Measurements from ENCODE around the gene MYL4.
"Not testable (repeated sequence)": the region's sequence is repeated elsewhere in the genome, so short reads cannot be mapped to it uniquely, and the experiment has no call there.

The MYL4 gene

DNA sequence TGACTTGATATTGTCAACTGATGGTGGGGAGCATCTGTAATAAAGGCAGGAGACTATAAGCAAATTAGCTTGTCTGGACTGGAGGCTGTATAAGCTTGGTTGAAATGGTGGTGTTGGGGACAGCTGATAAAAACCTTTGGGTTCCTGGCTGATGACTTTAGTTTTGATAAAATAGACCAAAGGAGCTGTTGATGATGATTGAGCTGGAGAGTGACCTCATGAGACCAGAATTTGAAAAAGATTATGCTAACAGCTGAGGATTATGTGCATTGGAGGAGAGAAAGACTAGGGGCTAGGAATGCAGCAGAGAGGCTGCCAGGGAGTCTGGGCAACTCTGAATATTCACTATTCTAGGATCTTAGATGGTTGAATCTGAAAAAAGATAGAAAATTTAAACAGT, 11.3 kb upstream of the MYL4 start:
- no peak for DNase-seq

DNA sequence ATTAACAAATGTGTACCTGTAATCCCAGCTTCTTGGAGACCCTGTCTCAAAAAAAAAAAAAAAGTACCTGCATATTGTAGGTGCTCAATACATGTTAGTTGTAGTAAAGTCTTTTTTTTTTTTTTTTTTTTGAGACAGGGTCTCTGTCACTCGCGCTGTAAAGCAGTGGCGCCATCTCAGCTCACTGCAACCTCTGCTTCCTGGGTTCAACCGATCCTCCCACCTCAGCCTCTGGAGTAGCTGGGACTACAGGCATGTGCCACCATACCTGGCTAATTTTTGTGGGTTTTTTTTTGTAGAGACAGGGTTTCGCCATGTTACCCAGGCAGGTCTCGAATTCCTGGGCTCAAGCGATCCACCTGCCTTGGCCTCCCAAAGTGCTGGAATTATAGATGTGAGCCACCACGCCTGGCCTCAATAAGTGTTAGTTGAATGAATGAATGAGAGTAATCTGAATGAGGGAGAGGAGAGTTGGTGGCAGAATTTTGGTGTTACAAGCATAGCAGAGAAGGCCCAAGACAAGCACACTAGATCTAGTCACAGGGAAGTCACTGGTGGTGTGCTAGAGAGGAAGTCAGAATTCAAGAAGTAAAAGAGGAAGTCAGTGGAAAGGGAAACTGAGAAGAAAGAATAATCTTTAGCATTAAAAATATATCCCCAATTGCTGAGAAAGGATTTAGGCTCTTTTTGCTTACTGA, 9.4 kb upstream of the MYL4 start:
- peak in 1 of 2 donors; percentile 17 for DNase-seq

DNA sequence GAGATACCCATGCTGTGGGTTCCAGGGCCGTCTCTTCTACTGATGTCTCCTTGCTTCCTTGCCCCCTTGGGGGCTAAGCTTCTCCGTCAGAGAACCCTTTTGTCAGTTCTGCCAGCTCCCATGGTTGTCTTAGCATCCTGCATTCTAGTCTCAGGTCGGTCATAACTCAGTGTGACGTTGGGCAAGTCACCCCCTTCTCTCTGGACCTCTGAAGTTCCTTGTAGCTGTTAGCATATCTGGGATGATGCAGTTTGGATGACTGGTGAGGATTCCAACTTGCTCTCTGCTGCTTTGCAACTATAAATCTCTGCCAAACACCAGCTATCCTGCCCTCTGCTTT, 8.9 kb upstream of the MYL4 start:
- no peak for DNase-seq

DNA sequence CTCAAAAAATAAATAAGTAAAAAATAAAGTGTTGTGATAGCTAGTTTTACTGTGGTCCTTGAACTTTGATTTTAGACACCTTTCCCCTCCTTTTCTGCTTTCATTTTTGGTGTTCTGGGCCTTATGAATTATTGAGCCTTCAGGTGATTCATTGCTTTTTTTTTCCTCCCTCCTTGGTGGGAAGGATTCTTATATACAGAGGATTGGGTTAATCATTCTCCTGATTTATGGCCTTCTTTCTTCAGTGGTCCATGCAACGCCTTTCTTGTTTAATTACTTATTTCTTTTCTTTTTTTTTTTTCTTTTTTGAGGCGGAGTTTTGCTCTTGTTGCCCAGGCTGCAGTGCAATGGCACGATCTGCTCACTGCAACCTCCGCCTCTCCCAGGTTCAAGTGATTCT, 8.0 kb upstream of the MYL4 start:
- DNase-seq: no peak

DNA sequence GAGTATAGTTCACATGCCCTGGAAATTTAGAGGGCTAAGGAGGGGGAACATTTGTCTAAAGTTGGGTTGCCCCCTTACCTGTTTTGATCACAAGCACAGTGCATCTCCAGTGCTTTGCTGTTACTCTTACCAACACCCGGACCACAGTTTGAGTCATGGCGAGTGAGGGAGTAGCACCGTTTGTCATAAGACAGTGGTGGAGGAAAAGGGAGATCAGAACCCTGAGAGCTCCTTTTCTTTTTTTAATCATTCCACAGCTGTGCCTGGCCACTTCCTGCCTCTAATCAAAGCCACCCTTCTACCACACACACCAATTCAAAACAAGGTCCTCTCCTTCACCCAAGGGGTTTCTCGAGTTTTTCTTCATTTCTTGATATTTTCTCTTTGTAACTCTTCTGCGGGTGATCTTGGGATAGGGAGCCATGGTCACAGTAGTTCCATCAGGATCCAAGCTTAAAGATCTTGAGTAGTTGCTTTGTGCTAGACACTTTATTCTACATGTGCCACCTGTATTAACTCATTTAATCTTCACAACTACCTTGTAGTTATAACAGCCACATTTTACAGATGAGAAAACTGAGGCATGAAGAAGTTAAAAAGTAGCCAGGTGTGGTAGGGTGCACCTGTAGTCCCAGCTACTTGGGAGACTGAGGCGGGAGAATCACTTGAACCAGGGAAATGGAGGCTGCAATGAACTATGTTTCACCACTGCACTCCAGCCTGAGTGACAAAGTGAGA, 5.0 kb upstream of the MYL4 start:
- no peak for DNase-seq

DNA sequence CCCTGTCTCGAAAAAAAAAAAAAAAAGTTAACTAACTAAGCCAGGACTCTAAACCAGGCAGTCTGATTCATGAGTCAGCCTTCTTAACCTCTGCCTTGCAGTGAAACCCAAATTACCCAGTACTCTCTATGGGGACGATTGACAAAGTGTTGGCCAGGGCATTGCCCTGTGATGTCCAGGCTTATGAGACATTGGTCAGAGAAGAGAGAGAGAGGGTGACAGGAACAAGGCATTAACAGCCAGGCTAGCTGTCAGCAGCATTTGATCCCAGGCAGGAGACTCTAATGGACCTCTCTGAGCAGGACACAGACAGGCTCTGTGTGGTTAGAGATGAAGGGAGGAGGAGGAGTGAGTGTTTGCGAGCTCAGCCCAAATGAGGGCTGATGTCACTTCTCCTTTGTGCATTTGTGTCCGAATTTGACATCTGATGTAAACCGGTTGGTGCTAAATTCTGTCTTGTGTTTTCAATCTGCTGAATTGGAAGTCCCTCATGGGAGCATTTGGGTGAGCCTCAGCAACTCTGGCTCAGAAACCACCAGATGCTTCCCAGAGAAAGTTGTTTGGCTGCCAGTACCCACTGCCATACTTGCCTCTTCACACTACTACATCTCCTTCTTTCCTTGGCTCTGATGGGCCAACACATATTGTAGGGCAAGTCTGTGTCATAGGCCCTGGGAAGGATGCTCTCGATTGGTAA, 4.3 kb upstream of the MYL4 start:
- peak in 1 of 2 donors; percentile 37 for DNase-seq

DNA sequence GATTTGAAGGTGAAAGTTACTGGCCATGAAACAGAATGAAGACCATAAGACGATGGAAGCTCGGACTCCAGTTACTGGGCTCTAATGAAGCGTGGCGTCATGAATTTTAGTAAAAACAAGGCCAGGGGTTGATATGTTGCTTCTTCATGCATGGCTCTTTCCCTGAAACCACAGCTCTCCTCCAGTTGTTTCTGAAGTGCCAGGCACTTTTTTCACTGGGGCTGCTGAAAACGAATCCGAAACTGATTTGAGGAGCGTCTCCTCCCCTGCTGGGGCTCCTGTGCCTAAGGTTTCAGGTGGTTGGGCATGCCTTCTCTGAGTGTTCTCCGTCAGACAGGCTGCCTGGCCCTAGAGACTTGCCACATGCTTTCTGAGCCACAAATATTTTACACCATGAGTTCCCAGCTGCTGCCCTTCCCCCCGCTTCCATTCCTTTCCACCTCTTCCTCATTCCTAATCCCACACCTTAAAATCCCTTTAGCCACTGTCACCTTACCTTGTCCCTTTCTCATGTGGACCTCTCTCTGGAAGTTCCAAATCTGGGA, 3.7 kb upstream of the MYL4 start:
- DNase-seq: no peak

DNA sequence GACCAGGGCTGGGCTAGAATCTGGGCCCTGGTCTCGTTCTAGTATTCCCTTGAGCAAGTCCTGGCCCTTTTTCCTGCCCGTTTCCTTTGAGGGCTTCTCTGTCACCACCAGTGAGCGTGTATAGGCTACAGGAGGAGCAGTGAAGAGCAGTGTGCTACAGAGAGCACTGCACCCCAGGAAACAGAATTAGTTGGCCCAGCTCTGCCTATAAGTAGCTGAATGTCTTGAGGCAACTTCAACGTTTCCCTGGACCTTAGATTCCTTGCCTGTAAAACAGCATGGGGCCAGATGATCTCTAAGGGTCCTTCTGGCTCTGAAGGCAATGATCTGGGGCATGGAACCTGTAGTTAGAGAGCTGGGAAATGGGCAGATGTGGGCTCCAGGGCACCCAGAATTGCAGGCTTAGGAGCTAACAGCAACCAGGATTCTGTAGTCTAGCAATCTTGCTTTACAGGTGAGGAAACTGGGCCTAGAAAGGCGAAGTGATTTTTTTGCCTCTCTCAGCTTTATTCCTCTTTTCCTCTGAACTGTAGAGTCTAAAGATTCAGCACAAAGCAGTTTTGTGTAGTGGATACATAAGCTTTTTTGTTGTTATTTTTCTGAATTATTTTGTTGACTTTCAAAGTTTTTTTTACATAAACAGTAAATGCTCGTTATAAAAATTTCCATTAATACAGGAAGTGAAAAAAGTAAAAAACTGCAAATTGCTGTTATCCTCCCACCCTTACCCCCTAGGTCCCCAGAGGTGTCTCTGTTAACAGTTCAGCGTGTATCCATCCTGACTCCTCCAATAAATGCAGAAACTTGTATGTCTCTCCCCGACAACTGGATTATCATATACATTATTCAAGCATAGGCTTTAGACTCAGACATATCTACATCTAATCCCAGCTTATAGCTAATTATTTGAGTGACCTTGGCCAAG, 1.7 kb upstream of the MYL4 start:
- DNase-seq: no peak

DNA sequence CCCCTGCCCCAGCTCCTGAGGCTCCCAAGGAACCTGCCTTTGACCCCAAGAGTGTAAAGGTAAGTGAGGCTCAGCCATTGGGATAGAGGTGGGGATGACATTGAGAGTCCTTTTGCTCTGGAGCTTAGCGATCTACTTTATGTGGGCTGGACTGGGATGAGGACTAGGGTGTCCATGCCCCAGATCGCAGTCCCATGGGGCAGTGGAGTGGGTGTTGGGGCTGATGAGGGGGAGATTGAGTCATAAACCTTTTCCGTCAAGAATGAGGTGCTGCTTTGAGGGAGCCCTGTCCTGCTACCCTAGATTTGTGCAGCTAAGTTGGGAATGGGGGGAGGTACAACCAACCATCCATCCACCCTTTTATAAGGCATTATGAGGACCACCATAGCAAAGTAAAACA, 351 bp downstream of the MYL4 start:
- DNase-seq: no peak

DNA sequence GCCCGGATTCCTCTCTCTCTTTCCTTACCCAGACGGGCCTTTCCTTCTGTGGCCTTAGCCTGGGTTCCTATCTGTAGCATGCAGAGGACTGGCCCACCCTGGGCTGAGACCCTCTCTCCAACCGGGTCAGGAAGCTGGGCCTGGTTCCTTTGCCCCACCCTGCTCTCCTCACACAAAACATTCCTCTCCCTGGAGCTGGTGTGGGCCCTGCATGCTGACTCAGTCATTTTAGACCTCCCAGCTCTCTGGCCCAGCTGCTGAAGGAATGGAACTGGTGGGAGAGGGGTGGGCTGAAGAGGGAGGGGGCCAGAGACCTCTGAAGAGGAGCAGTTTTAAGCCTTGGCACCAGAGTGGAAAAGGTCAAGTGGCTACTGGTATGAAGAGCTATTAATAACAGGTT, 957 bp downstream of the MYL4 start:
- no peak for DNase-seq

DNA sequence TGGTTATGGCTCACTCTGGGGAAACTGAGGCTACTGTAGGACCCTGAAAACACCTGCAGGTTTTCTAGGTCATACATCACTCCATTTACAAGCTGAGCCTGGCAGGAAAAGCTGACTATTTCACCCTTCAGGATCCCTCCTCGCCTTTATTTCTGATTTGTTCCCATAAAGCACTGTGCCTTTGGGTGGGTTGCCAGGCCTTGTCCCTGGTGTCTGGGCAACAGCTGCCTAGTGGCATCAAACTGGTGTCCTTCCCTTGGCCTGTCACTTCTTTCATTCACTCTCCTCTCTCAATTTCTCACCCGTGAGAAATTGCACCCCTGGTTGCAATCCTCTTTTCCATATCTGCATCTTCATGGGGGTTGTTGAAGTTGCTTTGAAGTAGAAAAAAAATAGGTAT, 1.6 kb downstream of the MYL4 start:
- DNase-seq: no peak

DNA sequence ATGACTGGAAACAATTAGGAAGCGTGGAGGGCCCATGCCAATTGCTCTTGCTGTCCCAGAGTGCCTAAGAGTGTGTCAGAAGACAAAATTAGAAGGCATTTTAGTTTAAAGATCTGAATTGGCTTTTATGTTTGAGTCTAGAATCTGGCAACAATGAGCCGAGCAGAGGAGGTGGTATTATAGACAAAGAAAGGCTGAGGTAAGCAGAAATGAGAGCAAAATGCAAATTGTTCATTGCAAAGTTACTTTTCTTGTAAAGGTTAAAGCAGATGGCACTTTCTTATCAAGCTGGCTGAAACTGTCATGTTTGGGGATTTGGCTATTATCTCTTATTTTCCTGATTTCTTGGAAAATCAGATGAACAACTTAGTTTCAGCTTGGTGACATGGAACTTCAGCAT, 3.3 kb downstream of the MYL4 start:
- no peak for DNase-seq

DNA sequence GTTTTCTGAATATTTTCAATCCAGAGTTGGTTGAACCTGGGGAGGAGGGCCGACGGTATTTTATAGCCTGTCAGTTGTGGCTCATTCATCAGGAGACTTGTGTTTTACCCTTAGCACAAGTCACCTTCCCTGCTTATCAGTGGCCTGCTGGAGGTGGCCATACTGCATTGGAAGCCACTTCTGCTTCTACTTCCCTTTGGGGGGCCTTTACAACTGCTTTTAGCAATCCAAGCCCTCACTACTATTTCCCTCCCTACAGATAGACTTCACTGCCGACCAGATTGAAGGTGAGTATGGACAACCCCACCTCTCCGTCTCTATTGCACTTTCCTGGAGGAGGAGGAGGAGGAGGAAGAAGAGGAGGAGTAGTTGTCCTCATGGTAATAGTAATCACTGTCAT, 4.4 kb downstream of the MYL4 start:
- DNase-seq: no peak

DNA sequence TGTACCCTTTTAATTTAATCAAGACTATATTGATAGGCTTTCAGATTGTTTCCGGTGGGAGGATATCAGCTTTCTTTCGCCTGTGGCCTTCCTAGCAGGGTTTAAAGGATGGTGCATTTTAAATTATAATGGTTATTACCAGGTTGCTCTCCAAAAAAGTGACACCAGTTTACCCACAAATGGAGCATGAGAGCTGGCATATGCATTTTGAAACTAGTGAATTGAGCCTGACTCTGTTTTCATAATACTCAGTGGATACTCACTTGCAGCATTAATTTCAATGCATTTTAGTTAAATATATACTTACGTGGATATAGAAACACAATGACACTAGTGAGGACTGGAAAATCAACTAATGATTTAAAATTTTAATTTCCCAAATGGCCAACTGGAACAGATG, 5.8 kb downstream of the MYL4 start:
- DNase-seq: no peak

DNA sequence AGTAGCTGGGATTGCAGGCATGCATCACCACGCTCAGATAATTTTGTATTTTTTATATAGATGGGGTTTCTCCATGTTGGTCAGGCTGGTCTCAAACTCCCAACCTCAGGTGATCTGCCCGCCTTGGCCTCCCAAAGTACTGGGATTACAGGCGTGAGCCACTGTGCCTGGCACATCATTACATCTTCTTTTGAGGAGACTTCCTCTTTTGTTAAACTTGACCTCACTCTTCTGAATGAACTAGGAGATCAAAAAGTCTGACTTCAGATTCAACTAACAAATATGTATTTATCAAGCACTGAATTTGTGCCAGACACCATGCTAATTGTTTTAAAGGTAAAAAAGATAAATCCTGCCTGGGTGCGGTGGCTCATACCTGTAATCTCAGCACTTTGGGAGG, 7.7 kb downstream of the MYL4 start:
- not testable (repeated sequence) for DNase-seq

DNA sequence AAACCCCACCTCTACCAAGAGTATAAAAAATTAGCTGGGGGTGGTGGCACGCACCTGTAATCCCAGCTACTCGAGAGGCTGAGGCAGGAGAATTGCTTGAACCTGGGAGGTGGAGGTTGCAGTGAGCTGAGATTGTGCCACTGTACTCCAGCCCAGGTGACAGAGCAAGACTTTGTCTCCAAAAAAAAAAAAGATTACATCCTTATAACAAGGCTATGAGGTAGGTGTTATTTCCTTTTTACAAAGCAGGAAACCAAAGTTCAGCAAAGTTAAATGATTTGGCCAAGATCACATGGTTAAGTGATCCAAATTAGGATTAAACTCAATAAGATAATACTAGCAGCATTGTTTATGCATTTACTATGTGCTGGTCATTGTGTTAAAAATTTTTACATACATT, 8.1 kb downstream of the MYL4 start:
- not testable (repeated sequence) for DNase-seq

DNA sequence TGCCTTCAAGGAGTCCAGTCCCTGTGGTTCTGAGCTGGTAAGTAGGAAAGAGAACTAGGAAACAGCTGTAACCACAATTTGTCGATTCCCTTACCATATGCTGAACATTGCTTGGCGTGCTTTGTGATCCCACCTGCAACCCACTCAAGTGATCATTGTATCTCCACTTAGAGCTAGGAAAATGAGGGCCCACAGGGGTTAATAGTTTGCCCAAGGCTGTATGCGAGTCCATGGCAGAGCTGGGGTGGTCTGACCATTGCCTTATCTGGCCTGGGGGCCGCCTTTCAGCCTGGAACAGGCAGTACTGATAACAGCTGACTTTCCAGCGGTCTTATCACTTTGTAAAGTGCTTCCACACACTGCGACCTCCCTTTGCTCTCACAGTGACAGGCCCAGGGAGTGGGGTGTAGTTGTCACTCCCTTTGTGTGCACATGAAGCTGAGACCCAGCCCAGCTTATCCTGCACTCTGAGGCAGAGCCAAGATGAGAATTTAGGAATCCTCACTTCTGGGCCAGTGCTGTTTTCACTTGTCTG, 9.8 kb downstream of the MYL4 start:
- DNase-seq: no peak

DNA sequence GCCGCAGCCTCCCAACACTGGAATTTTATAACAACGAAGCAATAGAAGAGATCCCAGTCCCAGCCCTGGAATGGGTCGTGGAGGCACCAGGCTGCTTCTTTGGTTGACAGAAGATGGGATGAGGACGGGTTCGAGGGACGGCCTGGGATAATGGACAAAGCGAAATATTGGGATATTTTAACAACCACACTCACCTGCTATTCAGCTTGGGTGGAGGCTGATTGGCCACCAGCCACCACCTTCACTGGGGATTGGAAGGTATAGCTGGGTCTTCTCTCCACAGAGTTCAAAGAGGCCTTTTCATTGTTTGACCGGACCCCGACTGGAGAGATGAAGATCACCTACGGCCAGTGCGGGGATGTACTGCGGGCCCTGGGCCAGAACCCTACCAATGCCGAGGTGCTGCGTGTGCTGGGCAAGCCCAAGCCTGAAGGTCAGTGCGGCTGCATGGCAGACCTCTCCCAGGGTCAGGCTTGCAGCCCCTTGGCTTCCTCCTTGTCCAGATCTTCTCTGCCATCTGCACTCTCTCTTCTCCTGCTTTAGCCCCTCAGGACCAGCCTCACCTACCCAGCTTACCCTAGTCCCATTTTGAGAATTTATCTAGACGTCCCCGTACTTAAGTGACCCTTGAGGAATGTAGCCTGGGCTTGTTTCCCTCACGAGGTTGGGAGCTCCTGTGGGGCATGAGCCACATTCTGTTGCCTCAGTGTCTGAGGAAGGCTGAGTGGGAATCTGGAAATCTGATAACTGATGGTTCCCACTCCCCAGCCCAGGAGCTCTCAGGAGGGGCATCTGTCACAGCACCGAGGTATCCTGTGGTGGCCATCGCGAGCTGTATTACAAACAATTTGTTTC, 10.7 kb downstream of the MYL4 start:
- no peak for DNase-seq

DNA sequence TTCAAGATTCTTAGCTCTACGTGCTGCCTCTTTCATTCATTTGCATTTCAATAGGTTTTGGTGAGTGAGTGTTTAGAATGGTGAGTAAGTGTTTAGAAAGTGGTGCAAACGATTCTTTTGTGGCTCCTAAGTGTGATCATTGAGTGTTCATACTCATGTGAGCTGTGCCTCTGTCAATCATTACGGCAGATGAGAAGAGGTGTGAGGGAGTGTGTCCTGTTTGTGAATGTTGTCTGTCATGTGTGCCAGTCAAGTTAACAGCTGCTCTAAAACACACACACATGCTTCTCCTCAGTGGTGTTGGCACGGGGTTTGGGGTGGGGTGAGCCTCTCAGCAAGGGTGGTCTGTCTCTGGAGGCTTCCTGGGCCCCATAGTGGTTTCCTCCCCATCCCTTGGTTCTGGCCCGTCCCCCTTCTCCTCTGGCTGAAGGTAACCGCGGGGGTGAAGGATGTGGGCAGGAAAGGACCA, 11.4 kb downstream of the MYL4 start:
- DNase-seq: no peak

DNA sequence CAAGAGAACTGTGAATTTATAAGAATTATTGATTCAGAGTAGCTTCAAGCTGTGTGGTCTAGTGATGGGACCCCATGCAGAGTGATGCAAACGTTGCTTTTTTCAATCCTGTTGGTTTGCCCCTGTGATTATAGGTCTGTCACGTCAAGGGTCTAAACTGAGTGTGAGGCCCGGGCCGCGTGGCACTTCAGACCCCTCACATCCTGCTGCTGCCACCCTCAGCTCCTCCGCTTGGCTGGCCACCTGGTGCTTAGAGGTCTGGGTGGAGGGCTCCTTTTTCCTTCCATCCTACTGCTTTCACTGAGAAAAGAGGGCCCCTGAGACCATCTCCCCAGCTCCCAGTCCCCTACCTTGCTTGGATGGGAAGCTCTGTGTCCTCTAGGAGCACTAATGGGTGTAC, 12.0 kb downstream of the MYL4 start:
- no peak for DNase-seq

DNA sequence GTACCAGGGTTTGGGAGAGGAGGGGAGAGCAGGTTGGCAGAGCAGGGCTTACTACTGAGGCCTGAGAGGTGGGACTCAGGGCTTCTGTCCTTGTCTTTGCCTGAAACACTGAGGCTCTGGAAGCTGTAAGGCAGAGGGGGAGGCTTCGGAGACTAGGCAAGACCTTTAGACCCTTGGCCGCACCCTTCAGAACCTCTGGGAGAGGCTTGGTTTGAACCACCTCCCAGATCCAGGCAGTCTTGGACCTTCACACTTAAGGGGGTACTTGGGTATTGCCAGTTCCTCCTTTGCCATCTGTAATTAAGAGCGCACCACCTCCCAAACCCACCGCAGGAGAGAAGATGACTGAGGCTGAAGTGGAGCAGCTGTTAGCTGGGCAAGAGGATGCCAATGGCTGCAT, 12.9 kb downstream of the MYL4 start:
- DNase-seq: no peak
